Uterus (tissue), 2 donors: Measurements from ENCODE around the gene TSSK2.

Experiments used
- POLR2A ChIP-seq, 2 donors: fragments of 450-650 bp; IDR thresholded peaks; one replicate each; pipeline ENCODE4 v1.6.1; 2016; ENCODE audit warnings: antibody characterized with exemption in 2 of 2, mild to moderate bottlenecking in 1 of 2, moderate library complexity in 1 of 2
- TF ChIP-seq, protein P1 (sequence below), 4 experiments: fragments of 200-600 bp in 2 of 4; fragments of 450-650 bp in 2 of 4; sonication (generic) in 2 of 4; IDR thresholded peaks; one replicate each; pipeline ENCODE4 v1.5.1; 2016 to 2019; ENCODE audit warnings: antibody characterized with exemption in 4 of 4, mild to moderate bottlenecking in 2 of 4, moderate library complexity in 1 of 4

DNA sequence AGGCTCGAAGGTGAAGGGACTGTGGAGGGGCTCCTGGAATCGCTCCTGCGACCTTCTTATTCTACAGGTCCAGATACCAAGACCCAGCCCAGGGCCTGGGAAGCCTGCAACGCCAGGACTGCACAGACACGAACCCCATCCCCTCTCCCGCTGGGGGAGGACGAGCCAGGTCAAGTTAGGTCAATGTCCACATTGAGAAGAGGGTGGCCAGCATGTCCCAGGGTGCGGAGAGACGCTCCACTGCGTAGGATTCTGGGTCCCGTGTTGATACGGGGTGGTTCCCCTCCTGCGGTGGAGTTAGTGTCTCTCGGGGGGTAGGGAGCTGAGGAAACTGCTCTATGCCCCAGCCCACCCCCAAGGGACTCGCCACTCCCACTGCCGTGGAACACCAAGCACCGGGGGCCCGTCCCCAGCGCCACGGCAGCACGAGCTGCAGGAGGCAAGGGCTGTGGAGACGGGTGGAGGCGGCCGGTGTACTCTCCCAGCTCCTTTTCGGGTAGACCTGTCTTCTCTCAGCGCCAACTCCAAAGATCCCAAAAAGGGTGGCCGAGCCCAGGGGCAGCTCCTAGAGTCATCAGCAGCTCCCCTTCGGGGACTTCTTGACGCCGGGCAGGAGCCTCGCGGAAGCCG, 17.4 kb downstream of the TSSK2 start:
- TF ChIP-seq, protein P1, sequence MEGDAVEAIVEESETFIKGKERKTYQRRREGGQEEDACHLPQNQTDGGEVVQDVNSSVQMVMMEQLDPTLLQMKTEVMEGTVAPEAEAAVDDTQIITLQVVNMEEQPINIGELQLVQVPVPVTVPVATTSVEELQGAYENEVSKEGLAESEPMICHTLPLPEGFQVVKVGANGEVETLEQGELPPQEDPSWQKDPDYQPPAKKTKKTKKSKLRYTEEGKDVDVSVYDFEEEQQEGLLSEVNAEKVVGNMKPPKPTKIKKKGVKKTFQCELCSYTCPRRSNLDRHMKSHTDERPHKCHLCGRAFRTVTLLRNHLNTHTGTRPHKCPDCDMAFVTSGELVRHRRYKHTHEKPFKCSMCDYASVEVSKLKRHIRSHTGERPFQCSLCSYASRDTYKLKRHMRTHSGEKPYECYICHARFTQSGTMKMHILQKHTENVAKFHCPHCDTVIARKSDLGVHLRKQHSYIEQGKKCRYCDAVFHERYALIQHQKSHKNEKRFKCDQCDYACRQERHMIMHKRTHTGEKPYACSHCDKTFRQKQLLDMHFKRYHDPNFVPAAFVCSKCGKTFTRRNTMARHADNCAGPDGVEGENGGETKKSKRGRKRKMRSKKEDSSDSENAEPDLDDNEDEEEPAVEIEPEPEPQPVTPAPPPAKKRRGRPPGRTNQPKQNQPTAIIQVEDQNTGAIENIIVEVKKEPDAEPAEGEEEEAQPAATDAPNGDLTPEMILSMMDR (IDR thresholded peaks at IDR 0.05) = no peak
- no peak for TF ChIP-seq POLR2A (IDR thresholded peaks at IDR 0.05)
